Measurements from ENCODE around the gene AJUBA. TPM values are rescaled to one million over a fixed set of nuclear protein-coding genes. Genes with fewer than 3 reads are reported as not detected.

AJUBA gene
- total and polyA plus RNA-seq, 2 of the 8 experiments (the other 6 are each of a cell fraction or from before 2014, with no cell fraction given) = 33.1 to 46.0 TPM

GRCh38 chr14:22929961-22930364 is 52.4 kb downstream of the AJUBA start:
- Histone ChIP-seq H2AFZ (ENCODE audit: low read length) (peak overlapping the region; percentile 77; the same call in 1 of the 2 replicates), H3K23me2 (ENCODE audit: low read depth, low read length) (peaks cover 9% of the 10 kb centered on the region), H4K91ac (replicated peaks; ENCODE audit: insufficient read length, low read length) (peak overlapping the region; percentile 35), H3K27ac (ENCODE audit: low read depth, low read length) (peak overlapping the region; percentile 17; the same call in 1 of the 2 replicates), H3K4ac (replicated peaks; ENCODE audit: insufficient read length, low read depth, low read length) (no peak overlapping the region), H3K36me3 (ENCODE audit: control insufficient read depth in 2 of 4, insufficient read depth in 4 of 4, low read length in 3 of 4) (peaks cover 11 to 23% (median 16%) of the 10 kb centered on the region in 4 experiments; a peak in 7 of 8 replicates), H2BK5ac (ENCODE audit: low read depth, low read length) (peak overlapping the region; percentile 4; the same call in 1 of the 2 replicates), H3K4me3 (ENCODE audit: extremely low read depth in 1 of 4, insufficient read depth in 2 of 4, low read depth in 3 of 4, low read length in 4 of 4) (peak overlapping the region; percentile 59 to 94 (median 76)), H3K79me1 (ENCODE audit: low read depth, low read length) (peaks cover 5% of the 10 kb centered on the region; the same call in 1 of the 2 replicates), H2BK120ac (replicated peaks; ENCODE audit: low read depth, low read length) (no peak overlapping the region), H4K20me1 (replicated peaks in 1 of 2; ENCODE audit: control insufficient read depth in 1 of 2, insufficient read depth in 2 of 2, low read length in 2 of 2) (no peaks in the 10 kb centered on the region), H3K9ac (replicated peaks in 1 of 4; ENCODE audit: extremely low read depth in 1 of 4, low read depth in 3 of 4, low read length in 3 of 4) (peak overlapping the region in 3 of 4 experiments; percentile 10 to 71 (median 32); a peak in 6 of 7 replicates), H3K27me3 (replicated peaks in 1 of 4; ENCODE audit: control insufficient read depth in 3 of 4, extremely low read depth in 1 of 4, insufficient read depth in 3 of 4, low read length in 3 of 4) (no peaks in the 10 kb centered on the region), H3K4me1 (replicated peaks in 1 of 4; ENCODE audit: control insufficient read depth in 3 of 4, insufficient read depth in 4 of 4, low read length in 3 of 4) (peaks cover 0 to 3% (median 1%) of the 10 kb centered on the region in 4 experiments; a peak in 3 of 7 replicates), H2AK5ac (ENCODE audit: low read depth, low read length) (no peak overlapping the region), H2BK12ac (ENCODE audit: low read depth, low read length) (no peak overlapping the region; the same call in 1 of the 2 replicates), H3K56ac (replicated peaks; ENCODE audit: insufficient read length, low read depth, low read length) (peak overlapping the region; percentile 9), H3K4me2 (ENCODE audit: insufficient read depth in 1 of 2, low read depth in 2 of 2, low read length in 2 of 2) (peak overlapping the region; percentile 88 to 93), H3K79me2 (ENCODE audit: control insufficient read depth in 1 of 2, insufficient read depth in 2 of 2, low read length in 2 of 2) (peaks cover 5 to 21% of the 10 kb centered on the region in 2 experiments), H4K8ac (ENCODE audit: extremely low read depth, insufficient read depth, low read length) (no peak overlapping the region), H3K18ac (ENCODE audit: extremely low read depth, low read length) (no peak overlapping the region), H3K23ac (ENCODE audit: insufficient read length) (no peak overlapping the region), H3K9me3 (ENCODE audit: insufficient read depth in 2 of 2, low read depth in 1 of 2, low read length in 1 of 2) (no peaks in the 10 kb centered on the region), H2BK20ac (ENCODE audit: low read length) (no peak overlapping the region), H4K5ac (ENCODE audit: insufficient read length, low read depth, low read length) (no peak overlapping the region), H3K14ac (ENCODE audit: insufficient read length) (no peak overlapping the region), H2BK15ac (ENCODE audit: low read length) (no peak overlapping the region)
- ChIA-PET CTCF (ENCODE audit: partially characterized antibody) (interaction anchor here (0.6 to 3.2 kb wide), 32 partner anchors 10 to 371 kb away, joined by 3 to 22 read pairs (median 4); partner anchors contain the start of genes AJUBA, HAUS4, LRP10 and PSMB11), POLR2A (ENCODE audit: partially characterized antibody) (interaction anchor here (0.9 to 4.6 kb wide), 27 partner anchors 11 to 607 kb away, joined by 3 to 67 read pairs (median 5); partner anchors contain the start of genes ACIN1, AJUBA, C14orf119 and HAUS4)
- no peak for FAIRE-seq
- TF ChIP-seq EZH2 (IDR thresholded peaks at IDR 0.05; ENCODE audit: low read depth, low read length, severe bottlenecking) = no peak
- no peak for TF ChIP-seq RBBP5 (IDR thresholded peaks at IDR 0.05; ENCODE audit: borderline replicate concordance, low read depth, low read length)
- peak; percentile 17 for TF ChIP-seq SAP30 (IDR thresholded peaks at IDR 0.05; ENCODE audit: insufficient read depth, insufficient replicate concordance, low read length)
- no peak for TF ChIP-seq KDM4A (IDR thresholded peaks at IDR 0.05; ENCODE audit: low read depth, low read length, severe bottlenecking)
- TF ChIP-seq MAX (IDR thresholded peaks at IDR 0.05) = no peak
- TF ChIP-seq GTF2F1 (IDR thresholded peaks at IDR 0.05; ENCODE audit: borderline replicate concordance, low read depth, low read length) = no peak
- 4% methylated on average over 2 of the region's 2 CpGs; no CpG with 5 or more reads in 1 of the 2 experiments for WGBS, 2 experiments (ENCODE audit: extremely low coverage in 1 of 2, insufficient coverage in 1 of 2, insufficient read length in 1 of 2, insufficient replicate concordance in 2 of 2, low coverage in 1 of 2, low lambda C conversion rate in 2 of 2, missing lambda C conversion rate in 1 of 2)
- no peak for DNase-seq (ENCODE audit: low read depth in 1 of 2, low spot score in 2 of 2)
